HEK293 (cell line): Measurements from ENCODE around the gene POU4F1.

Source experiments
- ATF2 ChIP-seq: fragments of 450-650 bp; formaldehyde crosslinking; IDR thresholded peaks from 2 replicates; pipeline ENCODE4 v1.5.1; 2016; ENCODE audit warnings: missing biosample characterization, missing genetic modification characterization, low read depth
- CTCF ChIP-seq: fragments of 450-650 bp; formaldehyde crosslinking; IDR thresholded peaks from 2 replicates; pipeline ENCODE4 v1.5.1; 2016; ENCODE audit warnings: missing biosample characterization, missing genetic modification characterization
- ZNF138 ChIP-seq: fragments of 450-650 bp; formaldehyde crosslinking; IDR thresholded peaks from 2 replicates; pipeline ENCODE4 v1.5.1; 2016; ENCODE audit warnings: missing biosample characterization, missing genetic modification characterization, borderline replicate concordance
- ZNF302 ChIP-seq: fragments of 450-650 bp; formaldehyde crosslinking; IDR thresholded peaks from 2 replicates; pipeline ENCODE4 v1.5.1; 2016; ENCODE audit warnings: missing biosample characterization, missing genetic modification characterization, low read depth
- ZNF768 ChIP-seq: fragments of 450-650 bp; formaldehyde crosslinking; IDR thresholded peaks from 2 replicates; pipeline ENCODE4 v1.5.1; 2018; ENCODE audit warnings: missing biosample characterization, mild to moderate bottlenecking, missing genetic modification characterization

- TF ChIP-seq ZNF768 (tag by site-specific recombination) (no peak), CTCF (tag by site-specific recombination) (no peak), ZNF138 (tag by site-specific recombination) (no peak), ZNF302 (tag by site-specific recombination) (no peak), ATF2 (no peak)
Measured at GRCh38 chr13:78566631-78567030, 36.7 kb downstream of the POU4F1 start.
